ENCODE measurements around the gene LY6G6C.

The LY6G6C gene

DNA sequence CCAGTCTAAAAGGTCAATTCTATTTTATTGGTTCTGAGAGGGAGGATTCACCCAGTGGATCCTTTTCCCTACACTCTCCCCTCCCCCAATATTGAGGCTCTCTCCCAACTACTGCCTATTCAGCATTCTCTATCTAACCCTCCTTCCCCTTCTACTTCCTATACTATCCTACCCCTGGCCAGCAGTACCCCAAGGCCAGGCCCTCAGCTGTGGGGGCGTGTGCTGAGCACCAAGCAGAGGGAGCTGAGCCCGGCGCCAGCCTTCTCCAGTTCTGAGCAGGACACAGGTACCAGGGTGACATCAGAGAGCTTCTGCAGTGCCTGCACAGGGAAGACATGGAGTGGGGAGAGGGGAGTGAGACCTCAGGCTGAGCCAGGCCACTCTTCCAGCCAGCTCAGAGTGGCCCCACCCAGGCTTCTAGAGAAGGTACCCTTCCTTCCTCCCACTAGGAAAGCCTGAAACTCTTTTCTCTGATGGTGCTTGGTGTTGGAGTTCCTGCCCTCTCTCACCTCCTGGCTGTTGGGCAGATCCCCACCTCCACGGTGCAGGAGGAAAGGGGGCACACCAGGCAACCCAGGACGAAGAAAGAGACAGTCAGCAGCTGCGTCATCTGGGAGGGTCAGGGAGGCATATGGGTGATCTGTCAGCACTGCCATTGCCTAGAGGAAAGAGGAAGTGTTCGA, 5.6 kb upstream of the LY6G6C start:
- no peak for TF ChIP-seq CTCF (IDR thresholded peaks at IDR 0.05; ENCODE audit: low read depth, low read length)
- in situ Hi-C loops (cut with HindIII; ENCODE audit: low sequenced_read_pairs), result no loop called here
- no peak for DNase-seq (ENCODE audit: low read depth, low spot score)
- no peak overlapping the region for H3K4me3 ChIP-seq (ENCODE audit: low read depth, low read length)

- no peak for DNase-seq (ENCODE audit: low read depth, low spot score)
- no peak for TF ChIP-seq CTCF (IDR thresholded peaks at IDR 0.05; ENCODE audit: low read depth, low read length)
- in situ Hi-C loops (cut with HindIII; ENCODE audit: low sequenced_read_pairs), result no loop called here
- H3K4me3 ChIP-seq (ENCODE audit: low read depth, low read length), result no peak overlapping the region
Measured at GRCh38 chr6:31725502-31726350, 4.2 kb upstream of the LY6G6C start.

DNA sequence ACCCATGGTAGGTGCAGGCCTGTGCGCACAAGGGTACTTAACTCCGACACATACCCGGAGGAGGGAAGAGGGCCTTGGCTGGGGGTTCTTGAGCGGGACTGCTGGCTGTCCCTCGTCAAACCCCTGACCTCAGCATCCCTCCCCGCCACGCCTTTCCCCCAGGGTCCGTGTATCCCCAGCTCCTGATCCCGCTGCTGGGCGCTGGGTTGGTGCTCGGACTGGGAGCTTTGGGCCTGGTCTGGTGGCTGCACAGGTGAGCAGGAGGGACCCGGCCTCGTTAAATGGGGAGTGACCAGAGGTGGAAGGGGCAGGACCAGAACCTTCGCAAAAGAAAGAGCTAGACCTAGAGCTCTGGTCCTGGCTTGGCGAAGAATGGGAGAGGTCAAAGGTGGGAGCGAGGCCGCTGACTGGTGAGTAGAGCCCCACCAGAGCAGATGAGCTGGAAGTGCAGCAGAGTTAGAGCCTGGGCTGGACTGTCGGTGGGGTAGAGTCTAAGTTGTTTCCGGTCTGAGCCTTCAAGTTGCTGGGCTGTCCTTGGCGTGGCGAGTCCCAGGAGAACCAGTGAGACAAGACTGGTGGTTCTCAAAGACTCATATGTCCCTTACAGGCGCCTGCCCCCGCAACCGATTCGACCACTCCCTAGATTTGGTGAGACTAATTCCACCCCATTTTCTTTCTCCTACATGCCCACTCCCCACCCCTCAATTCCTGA, 2.6 kb upstream of the LY6G6C start:
- DNase-seq (ENCODE audit: low read depth, low spot score), result no peak
- TF ChIP-seq CTCF (IDR thresholded peaks at IDR 0.05; ENCODE audit: low read depth, low read length), result no peak
- no peak overlapping the region for H3K4me3 ChIP-seq (ENCODE audit: low read depth, low read length)
- in situ Hi-C loops (cut with HindIII; ENCODE audit: low sequenced_read_pairs), result no loop called here

DNA sequence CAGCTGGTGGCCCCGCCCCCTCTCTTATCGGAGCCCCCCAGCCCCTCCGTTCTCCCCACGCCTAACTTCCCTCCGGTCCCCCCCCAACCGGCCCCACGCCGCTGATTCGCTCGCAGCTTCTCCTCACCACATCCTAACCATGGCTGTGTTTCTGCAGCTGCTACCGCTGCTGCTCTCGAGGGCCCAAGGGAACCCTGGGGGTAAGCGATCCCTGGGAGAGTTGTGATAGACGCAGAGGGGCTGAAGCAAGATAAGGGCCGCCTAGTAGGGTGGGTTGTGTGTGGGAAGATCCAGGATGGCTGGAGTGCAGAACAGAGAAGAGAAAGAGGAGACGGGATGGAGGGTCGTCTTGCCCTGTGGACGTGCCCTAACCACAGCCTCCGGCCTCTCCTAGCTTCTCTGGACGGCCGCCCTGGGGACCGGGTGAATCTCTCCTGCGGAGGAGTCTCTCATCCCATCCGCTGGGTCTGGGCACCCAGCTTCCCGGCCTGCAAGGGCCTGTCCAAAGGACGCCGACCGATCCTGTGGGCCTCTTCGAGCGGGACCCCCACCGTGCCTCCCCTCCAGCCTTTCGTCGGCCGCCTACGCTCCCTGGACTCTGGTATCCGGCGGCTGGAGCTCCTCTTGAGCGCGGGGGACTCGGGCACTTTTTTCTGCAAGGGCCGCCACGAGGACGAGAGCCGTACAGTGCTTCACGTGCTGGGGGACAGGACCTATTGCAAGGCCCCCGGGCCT, 1.9 kb upstream of the LY6G6C start, which contains the start of gene MPIG6B:
Gene MPIG6B, plus strand, starts transcription at position 129 of the 735 bp plus-strand sequence. Its CDS starts 11 bp downstream, at position 140.
- in situ Hi-C loops (cut with HindIII; ENCODE audit: low sequenced_read_pairs), result no loop called here
- no peak for DNase-seq (ENCODE audit: low read depth, low spot score)
- TF ChIP-seq CTCF (IDR thresholded peaks at IDR 0.05; ENCODE audit: low read depth, low read length), result no peak
- no peak within 1 kb of the TSS for H3K4me3 ChIP-seq (ENCODE audit: low read depth, low read length)

GRCh38 chr6:31722173-31722572, 627 bp upstream of the LY6G6C start:
- H3K4me3 ChIP-seq (ENCODE audit: low read depth, low read length), result no peak overlapping the region
- no peak for DNase-seq (ENCODE audit: low read depth, low spot score)
- in situ Hi-C loops (cut with HindIII; ENCODE audit: low sequenced_read_pairs), result no loop called here
- no peak for TF ChIP-seq CTCF (IDR thresholded peaks at IDR 0.05; ENCODE audit: low read depth, low read length)

Measured in astrocyte of the spinal cord (primary cell).